Mesodermal cell (in vitro differentiated cells): Measurements from ENCODE around the gene RPS6KL1.

Experiments used
- H3K27ac ChIP-seq: 2 replicates; pipeline ENCODE4 v1.7.0; 2013; ENCODE audit warnings: mild to moderate bottlenecking, low read depth, low read length, moderate library complexity; ENCODE audit not compliant: severe bottlenecking
- H3K36me3 ChIP-seq: 2 replicates; pipeline ENCODE4 v1.7.1; 2013; ENCODE audit warnings: mild to moderate bottlenecking, low read length, moderate library complexity; ENCODE audit not compliant: control insufficient read depth, insufficient read depth
- H3K4me1 ChIP-seq: one replicate; pipeline ENCODE4 v1.7.1; 2013; ENCODE audit warnings: mild to moderate bottlenecking, low read length; ENCODE audit not compliant: insufficient read depth, control insufficient read depth, poor library complexity, severe bottlenecking
- H3K4me3 ChIP-seq: 2 replicates; pipeline ENCODE4 v1.7.0; 2013; ENCODE audit warnings: low read length, control low read depth, mild to moderate bottlenecking; ENCODE audit not compliant: insufficient read depth, poor library complexity, severe bottlenecking; ENCODE audit errors: extremely low read depth
- H3K9me3 ChIP-seq: 2 replicates; pipeline ENCODE4 v1.7.1; 2013; ENCODE audit warnings: mild to moderate bottlenecking, low read length, moderate library complexity; ENCODE audit not compliant: control insufficient read depth
- WGBS, 2 experiments: methylation state at CpG; one replicate each; pipeline ENCODE4 v1.1.5; 2013; ENCODE audit warnings: missing lambda C conversion rate in 2 of 2; ENCODE audit not compliant: insufficient coverage in 2 of 2; 5-methylcytosine and 5-hydroxymethylcytosine counted together

RPS6KL1 gene

GRCh38 chr14:74886001-74886400, 37.1 kb downstream of the RPS6KL1 start:
- H3K27ac ChIP-seq: no peak overlapping the region
- H3K4me3 ChIP-seq: no peak overlapping the region
- WGBS, 2 experiments: 50 to 100% methylated on average over 1 of the region's 3 CpGs
- H3K9me3 ChIP-seq: no peaks in the 10 kb centered on the region
- peaks cover 38% of the 10 kb centered on the region for H3K4me1 ChIP-seq
- peaks cover 66% of the 10 kb centered on the region for H3K36me3 ChIP-seq

GRCh38 chr14:74882103-74882920, 40.7 kb downstream of the RPS6KL1 start:
- H3K9me3 ChIP-seq: no peaks in the 10 kb centered on the region
- H3K4me3 ChIP-seq: peak overlapping the region; percentile 95
- H3K36me3 ChIP-seq: peaks cover 34% of the 10 kb centered on the region
- 5% methylated on average over 30 to 40 of the region's 49 CpGs for WGBS, 2 experiments
- peak overlapping the region; percentile 83 for H3K27ac ChIP-seq
- peaks cover 30% of the 10 kb centered on the region for H3K4me1 ChIP-seq

- H3K27ac ChIP-seq: peak within 1 kb of the TSS; percentile 83
- H3K9me3 ChIP-seq: no peaks in the 10 kb centered on the region
- peaks cover 25% of the 10 kb centered on the region for H3K4me1 ChIP-seq
- peak within 1 kb of the TSS; percentile 95 for H3K4me3 ChIP-seq
- peaks cover 30% of the 10 kb centered on the region for H3K36me3 ChIP-seq
- WGBS, 2 experiments: 0% methylated on average over 45 to 46 of the region's 53 CpGs
Measured at GRCh38 chr14:74881431-74882102, 41.5 kb downstream of the RPS6KL1 start, which contains the start of gene DLST. Gene DLST (plus strand): TSS chr14:74881916. CDS start chr14:74881954, 38 bp downstream.

- WGBS, 2 experiments: no CpG with 5 or more reads among the region's 3 CpGs
- Histone ChIP-seq H3K36me3 (peaks cover 12% of the 10 kb centered on the region), H3K27ac (no peak overlapping the region), H3K4me1 (peaks cover 16% of the 10 kb centered on the region), H3K4me3 (no peak overlapping the region), H3K9me3 (no peaks in the 10 kb centered on the region)
Measured at GRCh38 chr14:74879427-74880182, 43.5 kb downstream of the RPS6KL1 start.

- peaks cover 6% of the 10 kb centered on the region for H3K4me1 ChIP-seq
- no peaks in the 10 kb centered on the region for H3K36me3 ChIP-seq
- no peak within 1 kb of the TSS for H3K27ac ChIP-seq
- no peaks in the 10 kb centered on the region for H3K9me3 ChIP-seq
- WGBS, 2 experiments: 42 to 58% methylated on average over 8 of the region's 13 CpGs
- no peak within 1 kb of the TSS for H3K4me3 ChIP-seq
Measured at GRCh38 chr14:74875941-74876913, 46.8 kb downstream of the RPS6KL1 start, which contains the start of gene PROX2. Gene PROX2 (minus strand): TSS chr14:74876145. CDS start chr14:74863834, 12,311 bp downstream.

- H3K9me3 ChIP-seq: no peaks in the 10 kb centered on the region
- H3K4me1 ChIP-seq: no peaks in the 10 kb centered on the region
- H3K27ac ChIP-seq: no peak overlapping the region
- H3K4me3 ChIP-seq: no peak overlapping the region
- H3K36me3 ChIP-seq: no peaks in the 10 kb centered on the region
- WGBS, 2 experiments: 100% methylated on average over 2 to 5 of the region's 5 CpGs
Measured at GRCh38 chr14:74875204-74875603, 47.9 kb downstream of the RPS6KL1 start.

GRCh38 chr14:74871819-74872218, 51.2 kb downstream of the RPS6KL1 start:
- Histone ChIP-seq H3K27ac (no peak overlapping the region), H3K9me3 (no peaks in the 10 kb centered on the region), H3K36me3 (no peaks in the 10 kb centered on the region), H3K4me3 (no peak overlapping the region), H3K4me1 (no peaks in the 10 kb centered on the region)
- 93 to 97% methylated on average over 3 to 4 of the region's 4 CpGs for WGBS, 2 experiments

- H3K4me1 ChIP-seq: no peaks in the 10 kb centered on the region
- H3K27ac ChIP-seq: no peak overlapping the region
- 81 to 82% methylated on average over 3 to 4 of the region's 8 CpGs for whole genome bisulfite sequencing, 2 experiments
- H3K9me3 ChIP-seq: no peaks in the 10 kb centered on the region
- H3K36me3 ChIP-seq: no peaks in the 10 kb centered on the region
- no peak overlapping the region for H3K4me3 ChIP-seq
Measured at GRCh38 chr14:74868739-74869138, 54.3 kb downstream of the RPS6KL1 start.

- Histone ChIP-seq H3K27ac (no peak overlapping the region), H3K36me3 (no peaks in the 10 kb centered on the region), H3K9me3 (no peaks in the 10 kb centered on the region), H3K4me3 (no peak overlapping the region), H3K4me1 (no peaks in the 10 kb centered on the region)
- 81 to 86% methylated on average over 3 to 4 of the region's 5 CpGs for WGBS, 2 experiments
Measured at GRCh38 chr14:74867673-74868072, 55.4 kb downstream of the RPS6KL1 start.
